Stomach (tissue), 9 donors: ENCODE results near the gene BTG4. TPM values are rescaled to one million over a fixed set of nuclear protein-coding genes. Genes with fewer than 3 reads are reported as not detected.

ENCODE experiments used
- DNase-seq, 2 donors: peaks; one replicate each; pipeline versions ENCODE4 v3.0.0 to v3.0.0-alpha.2; 2013 to 2019
- H3K27ac ChIP-seq, 5 donors: fragments of 200-600 bp in 4 of 5; sonication (generic) in 4 of 5; one replicate each; pipeline ENCODE4 v1.5.1; 2013 to 2019; ENCODE audit warnings: mild to moderate bottlenecking in 1 of 5, moderate library complexity in 1 of 5
- H3K27me3 ChIP-seq, 3 donors: fragments of 200-600 bp; sonication (generic); one replicate each; pipeline ENCODE4 v1.5.1; 2017 to 2019; ENCODE audit warnings: mixed run types in 1 of 3
- H3K36me3 ChIP-seq, 4 donors: fragments of 200-600 bp; sonication (generic); 1 replicate in 3 of 4; 2 replicates in 1 of 4; pipeline ENCODE4 v1.5.1; 2016 to 2019
- H3K4me1 ChIP-seq, 4 donors: fragments of 200-600 bp; sonication (generic); one replicate each; pipeline ENCODE4 v1.5.1; 2016 to 2019
- H3K4me3 ChIP-seq, 4 donors: fragments of 200-600 bp; sonication (generic) in 3 of 4; one replicate each; pipeline ENCODE4 v1.5.1; 2016 to 2019; ENCODE audit warnings: mild to moderate bottlenecking in 1 of 4
- H3K9me3 ChIP-seq, 4 donors: fragments of 200-600 bp; sonication (generic); one replicate each; pipeline ENCODE4 v1.5.1; 2016 to 2019
- CTCF ChIP-seq, 7 experiments: fragments of 450-650 bp in 4 of 7; fragments of 200-600 bp in 3 of 7; sonication (generic) in 3 of 7; IDR thresholded peaks; one replicate each; pipeline ENCODE4 v1.5.1; 2016 to 2019; ENCODE audit warnings: antibody characterized with exemption in 7 of 7, control low read depth in 2 of 7, mild to moderate bottlenecking in 1 of 7
- EP300 ChIP-seq: sonication (generic); formaldehyde crosslinking; IDR thresholded peaks from one replicate; pipeline ENCODE4 v1.6.1; 2017; ENCODE audit warnings: antibody characterized with exemption
- POLR2A ChIP-seq, 4 donors: fragments of 450-650 bp; IDR thresholded peaks; one replicate each; pipeline ENCODE4 v1.6.1; 2016; ENCODE audit warnings: antibody characterized with exemption in 4 of 4, control low read depth in 2 of 4, mild to moderate bottlenecking in 1 of 4, moderate library complexity in 1 of 4
- POLR2AphosphoS5 ChIP-seq, 3 donors: sonication (generic); formaldehyde crosslinking; IDR thresholded peaks; one replicate each; pipeline ENCODE4 v1.6.1; 2016; ENCODE audit warnings: antibody characterized with exemption in 3 of 3
- WGBS, 5 donors: extraction: QIAGEN DNeasy Blood & Tissue Kit in 3 of 5; methylation state at CpG; one replicate each; pipeline versions ENCODE4 v1.1.5 to v1.1.7; 2013 to 2018; 5-methylcytosine and 5-hydroxymethylcytosine counted together
- intact Hi-C: fragments of 100-400 bp; cut with DNase I; formaldehyde crosslinking; loops from one replicate; pipeline ENCODE4 v1.15.1; 2023; ENCODE audit warnings: low total_unique reads
- polyA plus RNA-seq, 3 donors: library from polyadenylated mRNA; stranded (reverse); fragments of 200-250 nt; gene quantifications; one replicate each; pipeline ENCODE4 v1.2.3, GENCODE V29; 2013
- total RNA-seq, 5 donors: library from RNA; depleted of rRNA; stranded (reverse); fragments of >200 nt; gene quantifications; one replicate each; pipeline versions ENCODE4 v1.1.0 to v1.2.3, GENCODE V29; 2014 to 2016
- donor health status: healthy with polysubstance abuse.
- donor health status: Bipolar disorder and iron deficiency.
- donor health status: healthy.

BTG4 gene
- total and polyA plus RNA-seq, 8 donors: not detected

DNA sequence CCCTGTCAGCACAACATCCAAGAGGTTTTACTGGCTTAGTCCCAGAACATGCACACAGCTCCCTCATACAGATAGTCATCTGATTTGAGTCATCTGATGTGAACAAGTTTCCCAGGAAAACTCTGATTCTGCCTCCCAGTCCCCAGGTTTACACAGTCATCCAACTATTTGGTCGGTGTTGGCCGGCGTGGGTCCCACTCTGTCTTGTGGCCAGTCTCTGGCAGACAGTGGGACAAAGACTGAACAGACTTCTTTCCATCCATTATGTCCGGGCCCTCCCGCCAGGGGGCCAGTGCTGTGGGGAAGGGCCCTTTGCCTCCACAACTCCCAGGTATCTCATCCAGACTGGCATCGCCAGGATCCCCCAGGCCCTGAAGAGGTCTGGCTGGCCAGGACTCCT lies 60.0 kb downstream of the BTG4 start:
- TF ChIP-seq POLR2AphosphoS5 (IDR thresholded peaks at IDR 0.05) (no peak), CTCF (IDR thresholded peaks at IDR 0.05) (no peak), EP300 (no peak), POLR2A (IDR thresholded peaks at IDR 0.05) (no peak)
- intact Hi-C loops: no loop called here

GRCh38 chr11:111450480-111451320 lies 61.5 kb downstream of the BTG4 start:
- 76 to 90% (median 87%) methylated on average over 12 of the region's 12 CpGs for WGBS, 5 donors
- intact Hi-C loops: no loop called here

More for the DNA sequence above, 60.0 kb downstream of the BTG4 start:
- no peak overlapping the region for H3K4me3 ChIP-seq
- H3K27ac ChIP-seq: no peak overlapping the region
- H3K4me1 ChIP-seq: peaks cover 0 to 4% (median 0%) of the 10 kb centered on the region in 4 donors
- no peaks in the 10 kb centered on the region for H3K9me3 ChIP-seq
- no peaks in the 10 kb centered on the region for H3K36me3 ChIP-seq
- no peaks in the 10 kb centered on the region for H3K27me3 ChIP-seq
- 85 to 93% (median 91%) methylated on average over 6 of the region's 6 CpGs for WGBS, 5 donors
- DNase-seq: no peak

GRCh38 chr11:111449696-111450479 lies 62.3 kb downstream of the BTG4 start:
- H3K9me3 ChIP-seq: no peaks in the 10 kb centered on the region
- no peak overlapping the region for H3K4me3 ChIP-seq
- peaks cover 0 to 16% (median 9%) of the 10 kb centered on the region in 4 donors for H3K4me1 ChIP-seq
- no peaks in the 10 kb centered on the region for H3K36me3 ChIP-seq
- WGBS, 5 donors: 84 to 93% (median 88%) methylated on average over 4 of the region's 4 CpGs
- DNase-seq: no peak
- TF ChIP-seq POLR2A (IDR thresholded peaks at IDR 0.05) (no peak), CTCF (IDR thresholded peaks at IDR 0.05) (peak in 1 of 7 experiments; percentile 11)
- no peaks in the 10 kb centered on the region for H3K27me3 ChIP-seq
- no peak overlapping the region for H3K27ac ChIP-seq
- intact Hi-C loops: loop anchor here (5.0 kb wide), 1 partner anchor 168 kb away; no protein-coding TSS in a partner anchor

More at GRCh38 chr11:111450480-111451320, 61.5 kb downstream of the BTG4 start:
- no peaks in the 10 kb centered on the region for H3K27me3 ChIP-seq
- H3K27ac ChIP-seq: no peak overlapping the region
- H3K4me1 ChIP-seq: peaks cover 0 to 13% (median 7%) of the 10 kb centered on the region in 4 donors
- no peak for TF ChIP-seq EP300
- TF ChIP-seq POLR2A (IDR thresholded peaks at IDR 0.05): no peak
- no peak for TF ChIP-seq POLR2AphosphoS5 (IDR thresholded peaks at IDR 0.05)
- TF ChIP-seq CTCF (IDR thresholded peaks at IDR 0.05): no peak
- no peaks in the 10 kb centered on the region for H3K9me3 ChIP-seq
- H3K4me3 ChIP-seq: no peak overlapping the region
- no peaks in the 10 kb centered on the region for H3K36me3 ChIP-seq
- no peak for DNase-seq

DNA sequence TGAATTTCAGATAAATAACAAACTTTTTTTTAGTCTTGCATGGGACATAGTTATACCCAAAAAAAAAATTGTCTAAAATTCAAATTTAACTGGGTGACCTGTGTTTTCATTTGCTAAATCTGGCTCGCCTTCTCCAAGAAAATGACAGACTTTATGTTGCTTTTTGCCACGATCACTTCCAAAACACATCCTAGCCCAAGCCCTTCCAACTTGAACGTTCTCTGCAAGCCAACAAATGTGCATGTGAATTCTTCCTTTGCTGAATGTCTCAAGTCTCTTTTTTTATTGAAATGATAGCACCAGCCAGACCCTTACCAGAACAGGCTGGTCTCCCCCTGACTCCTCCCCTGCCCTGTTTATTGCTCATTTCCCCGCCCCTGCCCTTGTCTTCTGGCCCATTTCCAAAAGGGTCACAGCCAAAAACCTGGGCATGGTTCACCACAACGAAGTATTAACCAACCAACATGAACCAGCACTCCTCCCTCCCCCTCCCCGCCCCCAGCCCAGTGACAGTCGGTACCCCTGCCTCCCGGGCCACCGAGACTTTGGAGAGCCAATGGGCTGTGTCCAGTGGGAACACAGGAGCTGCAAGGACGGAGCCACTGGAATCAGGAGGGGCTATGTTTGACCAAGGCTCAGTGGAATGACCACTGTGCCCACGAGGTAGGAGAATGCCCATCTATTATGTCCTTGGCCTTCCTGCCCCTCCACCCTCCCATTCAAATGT lies 63.2 kb downstream of the BTG4 start:
- Histone ChIP-seq H3K4me1 (peaks cover 0 to 16% (median 7%) of the 10 kb centered on the region in 4 donors), H3K9me3 (no peaks in the 10 kb centered on the region), H3K4me3 (no peak overlapping the region), H3K27me3 (no peaks in the 10 kb centered on the region), H3K36me3 (no peaks in the 10 kb centered on the region), H3K27ac (no peak overlapping the region)
- intact Hi-C loops: loop anchor here (5.0 kb wide), 1 partner anchor 167 kb away; no protein-coding TSS in a partner anchor
- TF ChIP-seq EP300: no peak
- TF ChIP-seq CTCF (IDR thresholded peaks at IDR 0.05): no peak
- no peak for TF ChIP-seq POLR2A (IDR thresholded peaks at IDR 0.05)
- TF ChIP-seq POLR2AphosphoS5 (IDR thresholded peaks at IDR 0.05): no peak
- DNase-seq: no peak
- WGBS, 5 donors: 56 to 72% (median 62%) methylated on average over 10 to 11 of the region's 11 CpGs
